SU-DHL-6 (cell line): Measurements from ENCODE around the gene CD70.
"Not testable (repeated sequence)": the region's sequence is repeated elsewhere in the genome, so short reads cannot be mapped to it uniquely, and the experiment has no call there.

Experiments used
- H2AFZ ChIP-seq: fragments of 200-600 bp; sonication (generic); 2 replicates; pipeline ENCODE4 v1.6.1; 2014; ENCODE audit warnings: low read depth, mild to moderate bottlenecking, moderate library complexity, mixed read lengths, antibody characterized with exemption, low read length; ENCODE audit not compliant: severe bottlenecking
- H3F3A ChIP-seq: fragments of 200-600 bp; shearing (Covaris generic); 2 replicates; pipeline ENCODE4 v1.6.0; 2016; ENCODE audit warnings: antibody characterized with exemption, mild to moderate bottlenecking; ENCODE audit not compliant: insufficient read depth
- H3K27ac ChIP-seq: fragments of 200-600 bp; sonication (generic); 2 replicates; pipeline ENCODE4 v1.5.1; 2016; ENCODE audit warnings: low read depth, mild to moderate bottlenecking, low read length, moderate library complexity, mixed read lengths
- H3K27me3 ChIP-seq: fragments of 200-600 bp; sonication (generic), shearing (Covaris generic); 2 replicates; pipeline ENCODE4 v1.6.0; 2014; ENCODE audit warnings: mild to moderate bottlenecking, low read length
- H3K36me3 ChIP-seq: fragments of 200-600 bp; sonication (generic); 2 replicates; pipeline ENCODE4 v1.6.1; 2014; ENCODE audit warnings: mild to moderate bottlenecking, low read length, mixed read lengths
- H3K4me2 ChIP-seq: fragments of 300-600, 200-600 bp; shearing (Covaris generic), sonication (generic); 2 replicates; pipeline ENCODE4 v1.6.0; 2014; ENCODE audit warnings: low read length, low read depth, mild to moderate bottlenecking; ENCODE audit not compliant: poor library complexity, severe bottlenecking
- H3K4me3 ChIP-seq: fragments of 200-600 bp; sonication (generic); 2 replicates; pipeline ENCODE4 v1.5.1; 2014; ENCODE audit warnings: antibody characterized with exemption, low read length, mild to moderate bottlenecking, mixed read lengths; ENCODE audit not compliant: insufficient read depth, poor library complexity, severe bottlenecking
- H3K79me2 ChIP-seq: fragments of 200-600 bp; sonication (generic); 2 replicates; pipeline ENCODE4 v1.6.1; 2014; ENCODE audit warnings: mild to moderate bottlenecking, low read length, moderate library complexity; ENCODE audit not compliant: insufficient read depth
- H3K9ac ChIP-seq: fragments of 200-600 bp; sonication (generic); 2 replicates; pipeline ENCODE4 v1.7.0; 2014; ENCODE audit warnings: mild to moderate bottlenecking, low read length
- H3K9me2 ChIP-seq: fragments of 200-600 bp; sonication (generic); replicated peaks from 2 replicates; pipeline ENCODE4 v1.6.1; 2014; ENCODE audit warnings: low read length; ENCODE audit not compliant: insufficient read depth
- H3K9me3 ChIP-seq: fragments of 200-600 bp; sonication (generic); 2 replicates; pipeline ENCODE4 v1.6.1; 2014; ENCODE audit warnings: low read length, mixed read lengths; ENCODE audit not compliant: insufficient read depth
- H4K20me1 ChIP-seq: fragments of 200-600 bp; sonication (generic); 2 replicates; pipeline ENCODE4 v1.6.1; 2014; ENCODE audit warnings: low read depth, mild to moderate bottlenecking, antibody characterized with exemption, low read length, moderate library complexity, mixed read lengths
- CTCF ChIP-seq: fragments of 200-600 bp; sonication (generic); IDR thresholded peaks from one replicate; pipeline ENCODE4 v1.5.1; 2017; ENCODE audit warnings: antibody characterized with exemption, mild to moderate bottlenecking, low read length, moderate library complexity; ENCODE audit not compliant: insufficient read depth, poor library complexity, severe bottlenecking
- EZH2phosphoT487 ChIP-seq: fragments of 200-600 bp; sonication (generic), shearing (Covaris generic); conservative IDR thresholded peaks from 2 replicates; pipeline ENCODE4 v1.6.1; 2018; ENCODE audit warnings: mild to moderate bottlenecking, antibody characterized with exemption, low read length, moderate library complexity, mixed read lengths

The CD70 gene

GRCh38 chr19:6551091-6551490 is 39.9 kb downstream of the CD70 start:
- H2AFZ ChIP-seq = no peak overlapping the region
- H3K9me3 ChIP-seq = peaks cover 25% of the 10 kb centered on the region; the same call in 1 of the 2 replicates

GRCh38 chr19:6550679-6551078 is 40.3 kb downstream of the CD70 start:
- not testable (repeated sequence) for H2AFZ ChIP-seq, H3K9ac ChIP-seq, H3K4me2 ChIP-seq, H3K4me3 ChIP-seq, H3K27ac ChIP-seq, H3K36me3 ChIP-seq, H4K20me1 ChIP-seq, H3K79me2 ChIP-seq, H3K27me3 ChIP-seq, H3F3A ChIP-seq, H3K9me2 ChIP-seq
- H3K9me3 ChIP-seq = peaks cover 25% of the 10 kb centered on the region; the same call in 1 of the 2 replicates

More at GRCh38 chr19:6551091-6551490, 39.9 kb downstream of the CD70 start:
- H3F3A ChIP-seq = 0 out of 2 replicates have a peak, but pooled peaks cover 3% of the 10 kb centered on the region
- no peak overlapping the region for H3K4me2 ChIP-seq
- no peaks in the 10 kb centered on the region for H3K79me2 ChIP-seq
- no peaks in the 10 kb centered on the region; the same call in 1 of the 2 replicates for H3K36me3 ChIP-seq
- H4K20me1 ChIP-seq = no peaks in the 10 kb centered on the region
- H3K9me2 ChIP-seq = no peaks in the 10 kb centered on the region
- TF ChIP-seq CTCF (no peak), EZH2phosphoT487 (no peak)
- H3K27me3 ChIP-seq = no peaks in the 10 kb centered on the region
- no peak overlapping the region for H3K9ac ChIP-seq
- no peak overlapping the region for H3K4me3 ChIP-seq
- H3K27ac ChIP-seq = no peak overlapping the region

GRCh38 chr19:6543866-6544347 is 47.0 kb downstream of the CD70 start:
- peaks cover 18% of the 10 kb centered on the region; the same call in 1 of the 2 replicates for H3K9me3 ChIP-seq
- no peak overlapping the region for H3K4me3 ChIP-seq
- no peaks in the 10 kb centered on the region for H3K27me3 ChIP-seq
- no peak overlapping the region for H3K27ac ChIP-seq
- no peaks in the 10 kb centered on the region for H3K9me2 ChIP-seq
- no peak overlapping the region for H2AFZ ChIP-seq
- H3F3A ChIP-seq = 0 out of 2 replicates have a peak, but pooled peaks cover 3% of the 10 kb centered on the region
- no peaks in the 10 kb centered on the region; the same call in 1 of the 2 replicates for H3K36me3 ChIP-seq
- TF ChIP-seq EZH2phosphoT487 = no peak
- TF ChIP-seq CTCF = no peak
- no peak overlapping the region for H3K4me2 ChIP-seq
- no peak overlapping the region for H3K9ac ChIP-seq
- H4K20me1 ChIP-seq = no peaks in the 10 kb centered on the region
- no peaks in the 10 kb centered on the region for H3K79me2 ChIP-seq

- Histone ChIP-seq H3K79me2 (no peaks in the 10 kb centered on the region; the same call in 1 of the 2 replicates), H4K20me1 (no peaks in the 10 kb centered on the region), H3F3A (peaks cover 12% of the 10 kb centered on the region), H3K9me3 (peaks cover under 1% of the 10 kb centered on the region; the same call in 1 of the 2 replicates), H3K4me2 (no peak overlapping the region), H3K27me3 (no peaks in the 10 kb centered on the region), H3K9ac (no peak overlapping the region), H3K36me3 (no peaks in the 10 kb centered on the region; the same call in 1 of the 2 replicates), H3K9me2 (no peaks in the 10 kb centered on the region), H3K27ac (no peak overlapping the region), H2AFZ (no peak overlapping the region), H3K4me3 (no peak overlapping the region)
- no peak for TF ChIP-seq EZH2phosphoT487
- TF ChIP-seq CTCF = no peak
Measured at GRCh38 chr19:6540918-6541689, 49.8 kb downstream of the CD70 start.
